OCI-M1 (cell line): ENCODE measurements around the gene ZNF213.
A peak's percentile ranks its signal among the peaks of the same experiment; 100 is the strongest.

ENCODE experiments used
- DNase-seq: peaks from one replicate; lab custom pipeline; 2025; lab: John Stamatoyannopoulos, UW

ZNF213 gene, protein sequence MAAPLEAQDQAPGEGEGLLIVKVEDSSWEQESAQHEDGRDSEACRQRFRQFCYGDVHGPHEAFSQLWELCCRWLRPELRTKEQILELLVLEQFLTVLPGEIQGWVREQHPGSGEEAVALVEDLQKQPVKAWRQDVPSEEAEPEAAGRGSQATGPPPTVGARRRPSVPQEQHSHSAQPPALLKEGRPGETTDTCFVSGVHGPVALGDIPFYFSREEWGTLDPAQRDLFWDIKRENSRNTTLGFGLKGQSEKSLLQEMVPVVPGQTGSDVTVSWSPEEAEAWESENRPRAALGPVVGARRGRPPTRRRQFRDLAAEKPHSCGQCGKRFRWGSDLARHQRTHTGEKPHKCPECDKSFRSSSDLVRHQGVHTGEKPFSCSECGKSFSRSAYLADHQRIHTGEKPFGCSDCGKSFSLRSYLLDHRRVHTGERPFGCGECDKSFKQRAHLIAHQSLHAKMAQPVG

DNA sequence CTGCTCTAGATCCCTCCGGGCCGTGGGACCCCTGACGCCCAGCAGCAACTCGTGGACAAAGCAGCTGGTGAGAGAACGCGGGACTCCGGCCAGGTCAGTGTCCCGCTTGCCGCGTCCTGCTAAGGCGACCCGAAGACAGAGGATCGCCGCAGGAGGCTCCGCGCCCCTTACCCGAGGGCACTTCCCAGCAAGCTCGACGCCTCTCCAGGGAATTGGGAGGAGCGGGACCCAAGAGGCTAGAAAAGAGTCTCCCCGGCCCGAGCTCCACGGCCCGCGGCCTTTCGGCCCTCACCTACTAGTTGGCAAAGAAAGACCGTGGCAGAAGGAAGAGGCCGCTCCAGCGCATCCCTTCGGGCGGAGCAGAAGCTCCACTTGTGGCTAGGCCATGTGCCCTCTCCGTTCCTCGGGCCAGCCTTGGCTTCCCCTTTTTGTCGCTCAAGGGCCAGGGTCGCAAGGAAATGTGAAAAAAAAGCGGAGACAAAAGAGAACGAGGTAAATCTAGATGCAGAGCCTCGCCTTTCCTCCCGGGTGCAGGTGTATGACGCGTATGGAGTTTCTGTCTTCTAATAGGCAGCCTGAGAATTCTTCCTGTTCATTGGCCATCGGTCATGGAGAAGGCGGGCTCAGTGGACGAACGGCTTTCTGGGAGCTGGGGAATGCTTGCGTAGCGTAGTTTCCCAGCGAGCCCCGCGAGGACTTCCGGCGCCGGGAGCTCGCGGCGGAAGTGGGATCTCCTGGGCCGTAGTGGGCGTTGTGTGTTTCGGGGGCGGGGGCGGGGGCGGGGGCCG, at the start of gene ZNF213:
Gene ZNF213 (plus strand): TSS at position 692 of the 788 bp plus-strand sequence. CDS start 2,252 bp downstream, outside the sequence.
- peak; percentile 98 for DNase-seq

DNA sequence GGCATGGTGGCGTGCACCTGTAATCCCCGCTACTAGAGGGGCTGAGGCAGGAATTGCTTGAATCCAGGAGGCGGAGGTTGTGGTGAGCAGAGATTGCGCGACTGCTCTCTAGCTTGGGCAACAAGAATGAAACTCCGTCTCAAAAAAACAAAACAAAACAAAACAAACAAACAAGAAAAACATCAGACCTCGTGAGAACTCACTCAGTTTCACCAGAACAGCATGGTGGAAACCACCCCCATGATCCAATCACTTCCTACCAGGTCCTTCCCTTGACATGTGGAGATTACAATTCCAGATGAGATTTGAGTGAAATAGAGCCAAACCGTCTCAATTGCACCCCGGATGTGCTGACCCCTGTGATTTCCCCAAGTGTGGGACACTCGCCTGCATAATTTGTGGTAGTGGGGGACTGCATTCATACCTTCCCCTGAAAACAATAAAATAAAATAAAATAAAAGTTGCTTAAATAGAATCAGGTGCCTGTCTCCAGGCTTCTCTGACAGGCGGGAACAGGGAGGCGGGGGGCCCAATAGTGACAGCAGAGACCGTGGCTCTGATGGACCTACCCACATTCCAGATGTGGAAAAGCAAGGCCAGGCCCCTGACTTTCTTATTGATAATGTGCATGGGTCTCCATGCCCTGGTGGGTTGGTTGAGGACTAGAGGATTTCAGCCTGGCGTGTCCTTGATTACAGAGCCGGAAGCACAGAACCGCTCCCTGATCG, 48.8 kb upstream of the ZNF213 start:
- no peak for DNase-seq

DNA sequence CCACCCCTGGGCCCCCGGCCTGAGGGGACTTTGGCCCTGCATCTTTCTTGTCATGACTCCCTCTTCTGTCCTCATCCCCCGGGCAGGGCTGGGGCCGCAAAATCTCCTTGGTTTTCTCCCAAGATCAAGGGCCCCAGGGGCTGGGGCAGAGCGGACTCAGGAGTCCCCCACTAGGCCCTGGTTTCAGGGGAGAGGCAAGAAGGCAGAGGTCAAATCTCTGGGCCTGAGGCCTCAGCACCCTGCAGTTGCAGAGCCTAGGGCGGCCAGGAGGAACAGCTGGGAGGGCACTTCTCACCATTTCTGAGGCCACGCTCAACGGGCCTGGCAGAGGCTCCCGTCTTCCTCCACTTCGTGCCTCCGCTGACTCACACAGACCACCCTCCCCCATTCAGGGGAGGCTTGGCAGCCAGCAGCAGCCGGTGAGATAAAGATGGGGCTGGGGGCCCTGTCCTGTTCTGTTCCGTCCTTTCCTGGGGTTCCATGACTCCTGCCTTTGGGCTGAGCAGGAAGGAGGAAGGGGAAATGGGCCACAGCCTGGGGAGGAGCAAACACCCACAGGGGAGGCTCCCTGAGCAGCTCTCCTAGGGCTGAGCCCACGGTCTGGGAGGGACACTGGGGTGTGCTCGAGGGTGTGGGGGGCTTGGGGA, 48.1 kb upstream of the ZNF213 start:
- DNase-seq, result no peak

DNA sequence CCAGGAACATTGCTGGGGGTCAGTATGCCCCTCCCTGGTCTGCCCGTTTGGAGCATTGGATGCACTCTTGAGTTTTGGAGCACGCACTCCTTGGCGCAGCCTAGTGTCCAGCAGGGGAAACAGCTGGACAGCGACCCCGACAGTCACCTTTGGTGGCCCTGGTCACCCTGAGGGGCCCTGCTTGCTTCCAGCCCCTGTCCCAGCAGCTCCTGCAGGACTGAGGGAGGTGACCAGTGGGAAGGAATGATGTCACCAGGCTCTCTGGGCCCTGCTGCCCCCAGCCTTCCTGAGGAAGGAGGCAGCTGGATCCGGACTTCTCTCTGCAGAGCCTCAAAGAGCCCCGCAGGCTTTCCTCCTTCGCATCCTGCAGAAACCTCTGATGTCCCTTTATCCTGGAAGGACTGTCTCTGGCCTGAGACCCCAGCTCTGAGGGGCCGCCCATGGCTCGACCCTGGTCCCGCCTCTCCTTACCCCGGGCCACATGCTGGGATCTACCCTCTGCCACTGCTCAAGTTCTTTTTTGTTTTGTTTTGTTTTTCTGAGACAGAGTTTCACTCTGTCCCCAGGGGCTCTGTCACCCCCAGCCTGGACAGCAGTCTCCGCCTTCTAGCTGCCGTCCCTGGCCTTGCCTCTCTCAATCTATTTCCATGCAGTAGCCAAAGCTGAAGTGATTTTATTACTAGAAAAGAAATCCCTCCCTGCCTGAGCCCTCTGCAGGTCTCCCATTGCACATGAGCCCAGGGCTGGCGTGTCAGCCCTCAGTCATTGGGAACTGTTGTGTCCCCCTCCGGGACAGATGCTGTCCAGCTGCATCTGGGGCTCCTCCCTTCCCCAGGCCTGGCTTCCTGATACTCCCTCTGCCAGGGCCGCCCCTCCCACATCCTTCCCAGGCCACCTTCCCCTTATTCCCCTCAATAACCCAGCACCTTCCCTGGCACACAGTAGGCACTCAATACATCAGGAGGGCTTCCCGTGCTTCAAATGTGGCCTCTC, 47.3 kb upstream of the ZNF213 start:
- peak; percentile 22 for DNase-seq

DNA sequence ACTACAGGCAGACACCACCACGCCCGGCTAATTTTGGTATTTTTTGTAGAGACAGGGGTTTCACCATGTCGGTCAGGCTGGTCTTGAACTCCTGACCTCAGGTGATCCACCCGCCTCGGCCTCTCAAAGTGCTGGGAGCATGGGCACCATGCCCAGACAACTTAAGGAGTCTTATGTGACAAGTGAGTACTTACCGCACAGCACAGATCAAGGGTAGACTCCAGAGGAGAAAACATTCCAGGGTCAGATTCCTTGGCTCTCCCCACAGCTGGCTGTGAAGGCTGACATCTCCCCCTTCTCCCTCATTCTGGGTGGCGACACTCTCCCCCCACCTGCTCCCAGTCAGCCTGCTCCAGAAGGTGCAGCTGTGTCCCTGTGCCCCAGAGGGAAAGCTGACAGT, 46.4 kb upstream of the ZNF213 start:
- no peak for DNase-seq

DNA sequence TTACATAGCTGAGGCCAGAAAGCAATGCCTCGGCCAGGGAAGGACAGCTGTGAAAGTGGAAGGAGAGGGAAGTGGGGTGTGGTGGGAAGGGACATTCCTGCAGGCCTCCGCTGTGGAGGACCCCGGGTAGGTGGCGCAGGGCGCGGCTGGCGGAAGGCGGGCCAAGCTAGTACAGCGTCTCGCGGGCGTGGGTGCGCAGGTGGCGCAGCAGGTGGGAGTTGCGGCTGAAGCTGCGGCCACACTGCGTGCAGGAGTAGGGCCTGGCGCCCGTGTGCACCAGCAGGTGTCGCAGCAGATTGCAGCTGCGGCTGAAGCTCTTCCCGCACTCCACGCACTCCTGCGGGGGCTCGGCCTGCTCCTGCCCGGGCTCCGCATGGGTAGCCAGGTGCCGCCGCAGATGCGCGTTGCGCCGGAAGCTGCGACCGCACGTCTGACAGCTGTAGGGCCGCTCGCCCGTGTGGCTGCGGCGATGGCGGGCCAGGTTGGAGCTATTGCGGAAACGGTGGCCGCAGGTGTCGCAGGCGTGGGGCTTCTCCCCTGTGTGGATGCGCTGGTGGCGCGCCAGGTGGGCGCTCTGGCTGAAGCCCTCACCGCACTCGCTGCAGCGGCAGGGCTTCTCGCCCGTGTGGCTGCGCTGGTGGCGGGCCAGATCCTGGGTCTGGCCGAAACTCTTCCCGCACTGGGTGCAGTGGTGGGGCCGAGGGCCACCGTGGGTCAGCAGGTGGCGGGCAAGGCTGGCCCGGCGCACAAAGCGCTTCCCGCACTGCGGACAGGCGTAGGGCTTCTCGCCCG, 45.7 kb upstream of the ZNF213 start:
- DNase-seq, result no peak

DNA sequence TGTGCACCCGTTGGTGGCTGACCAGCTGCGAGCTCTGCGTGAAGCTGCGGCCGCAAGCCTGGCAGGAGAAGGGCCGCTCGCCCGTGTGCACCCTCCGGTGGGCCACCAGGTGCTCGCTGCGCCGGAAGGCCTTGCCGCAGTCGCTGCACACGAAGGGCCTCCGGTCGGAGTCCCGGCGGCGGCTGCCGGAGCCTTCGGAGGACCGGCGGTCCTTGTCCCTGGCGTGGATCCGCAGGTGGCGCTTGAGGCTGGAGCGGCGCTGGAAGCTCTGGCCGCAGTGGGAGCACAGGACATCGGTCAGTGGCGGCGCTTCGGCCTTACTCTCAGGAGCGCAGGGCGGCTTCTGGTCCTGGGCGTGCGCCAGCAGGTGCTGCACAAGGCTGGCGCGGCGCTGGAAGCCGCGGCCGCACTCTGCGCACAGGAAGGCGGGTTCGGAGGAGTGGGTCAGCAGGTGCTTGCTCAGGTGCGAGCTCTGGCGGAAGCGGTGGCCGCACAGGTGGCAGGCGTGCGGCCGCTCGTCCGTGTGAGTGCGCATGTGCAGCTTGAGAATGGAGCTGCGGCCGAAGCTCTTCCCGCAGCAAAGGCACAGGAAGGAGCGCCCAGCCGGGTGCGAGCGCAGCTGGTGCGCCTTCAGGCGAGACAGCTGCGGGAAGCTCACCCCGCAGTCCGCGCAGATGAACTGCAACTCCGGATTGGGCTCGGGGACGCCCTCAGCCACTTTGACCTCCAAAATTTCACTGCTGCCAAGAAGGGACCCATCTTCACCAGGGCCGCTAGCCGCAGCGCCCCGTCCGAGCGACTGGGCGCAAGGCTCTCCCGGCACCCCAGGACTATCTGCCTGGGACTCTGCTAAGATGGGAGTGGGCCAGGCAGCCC, 44.9 kb upstream of the ZNF213 start:
- DNase-seq, result no peak

DNA sequence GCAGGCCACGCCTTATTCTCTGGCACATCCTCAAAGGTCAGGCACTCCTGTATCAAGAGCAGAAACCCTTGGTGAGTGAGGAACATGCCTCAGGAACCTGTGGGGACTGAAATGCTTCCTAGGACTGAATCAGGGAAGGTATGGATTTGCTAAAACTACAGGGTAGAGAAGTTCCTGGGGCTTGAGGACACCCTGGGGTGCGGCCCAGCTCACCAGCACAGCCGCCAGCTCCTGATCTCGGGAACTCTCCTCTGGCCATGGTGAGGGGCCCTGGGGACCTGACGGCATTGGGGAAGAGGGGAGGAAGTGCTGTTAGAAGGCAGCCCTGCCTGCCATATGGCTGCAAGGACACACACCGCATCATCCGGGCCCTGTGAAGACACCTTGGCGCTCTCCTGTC, 43.3 kb upstream of the ZNF213 start:
- no peak for DNase-seq

DNA sequence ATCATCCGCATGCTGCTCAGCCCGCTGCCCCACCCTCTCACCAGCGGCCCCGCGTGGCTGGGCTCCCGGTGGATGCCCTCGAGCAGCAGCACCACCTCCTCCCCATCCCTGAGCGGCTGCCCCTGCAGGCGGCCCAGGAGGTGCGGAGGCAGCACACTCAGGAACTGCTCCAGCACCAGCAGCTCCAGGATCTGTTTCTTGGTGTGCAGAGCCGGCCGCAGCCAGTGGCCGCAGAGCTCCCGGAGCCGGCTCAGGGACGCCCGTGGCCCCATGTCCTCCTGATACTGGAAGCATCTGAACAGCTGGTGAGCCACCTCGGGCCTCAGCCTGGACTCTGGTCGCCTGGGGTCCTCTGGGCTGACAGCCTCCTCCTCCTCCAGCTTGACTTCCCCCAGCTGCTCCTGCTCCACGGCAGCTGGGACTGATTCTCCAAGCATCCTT, 42.3 kb upstream of the ZNF213 start:
- DNase-seq, result no peak

DNA sequence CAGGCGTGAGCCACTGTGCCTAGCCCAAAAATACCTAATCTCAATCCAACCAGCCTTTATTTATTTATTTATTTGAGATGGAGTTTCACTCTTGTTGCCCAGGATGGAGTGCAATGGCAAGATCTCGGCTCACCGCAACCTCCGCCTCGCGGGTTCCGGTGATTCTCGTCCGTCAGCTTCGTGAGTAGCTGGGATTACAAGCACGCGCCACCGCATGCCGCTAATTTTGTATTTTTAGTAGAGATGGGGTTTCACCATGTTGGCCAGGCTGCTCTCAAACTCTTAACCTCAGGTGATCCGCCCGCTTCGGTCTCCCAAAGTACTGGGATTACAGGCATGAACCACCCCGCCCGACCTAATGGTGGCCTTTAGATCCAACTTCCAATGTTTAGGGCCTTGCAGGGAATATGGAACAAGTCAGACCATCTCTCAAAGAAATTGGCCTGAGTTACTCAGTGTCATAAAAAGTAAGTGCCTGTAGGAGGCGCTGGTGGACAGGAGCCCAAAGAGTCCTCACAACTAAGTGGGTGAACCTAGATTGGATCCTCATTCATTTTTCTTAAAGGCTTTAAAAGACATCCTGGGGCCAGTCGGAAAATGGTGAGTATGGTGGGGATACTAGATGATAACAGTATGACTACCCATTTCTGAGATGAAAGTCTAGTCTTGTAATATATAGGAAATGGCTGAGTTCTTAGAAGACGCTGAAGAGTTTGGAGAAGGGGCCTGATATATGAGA, 40.4 kb upstream of the ZNF213 start:
- peak; percentile 77 for DNase-seq

DNA sequence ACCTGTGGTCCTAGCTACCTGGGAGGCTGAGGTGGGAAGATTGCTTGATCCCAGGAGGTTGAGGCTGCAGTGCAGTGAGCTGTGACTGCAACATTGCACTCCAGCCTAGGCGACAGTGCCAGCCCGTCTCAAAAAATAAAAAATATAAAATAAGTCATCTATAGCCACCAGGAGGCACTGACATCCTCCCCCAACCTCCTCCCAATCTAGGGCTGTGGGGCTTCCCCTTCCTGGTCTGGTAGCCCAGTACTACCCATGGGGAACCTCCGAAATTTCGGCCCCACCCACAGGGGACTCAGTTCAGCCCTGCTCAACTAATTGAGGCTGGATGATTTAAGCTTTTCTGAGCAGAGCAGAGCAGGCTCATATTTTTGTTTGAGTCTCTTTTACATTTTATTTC, 39.0 kb upstream of the ZNF213 start:
- DNase-seq, result peak; percentile 75

DNA sequence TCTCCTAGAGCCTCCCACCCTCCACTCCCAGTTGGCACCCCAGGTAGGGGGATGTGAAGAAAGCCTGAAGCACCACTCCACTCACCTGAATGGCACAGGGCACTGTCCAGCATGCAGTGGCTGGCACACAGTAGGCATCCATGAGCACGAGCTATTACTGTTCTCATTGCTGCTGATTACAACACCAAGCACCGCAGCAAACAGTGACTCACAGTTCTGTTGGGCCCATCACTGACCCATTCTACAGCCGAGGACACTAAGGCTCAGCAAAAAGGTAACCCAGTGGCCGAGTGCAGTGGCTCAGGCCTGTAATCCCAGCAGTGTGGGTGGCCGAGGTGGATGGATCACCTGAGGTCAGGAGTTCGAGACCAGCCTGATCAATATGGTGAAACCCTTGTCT, 38.5 kb upstream of the ZNF213 start:
- DNase-seq, result no peak

DNA sequence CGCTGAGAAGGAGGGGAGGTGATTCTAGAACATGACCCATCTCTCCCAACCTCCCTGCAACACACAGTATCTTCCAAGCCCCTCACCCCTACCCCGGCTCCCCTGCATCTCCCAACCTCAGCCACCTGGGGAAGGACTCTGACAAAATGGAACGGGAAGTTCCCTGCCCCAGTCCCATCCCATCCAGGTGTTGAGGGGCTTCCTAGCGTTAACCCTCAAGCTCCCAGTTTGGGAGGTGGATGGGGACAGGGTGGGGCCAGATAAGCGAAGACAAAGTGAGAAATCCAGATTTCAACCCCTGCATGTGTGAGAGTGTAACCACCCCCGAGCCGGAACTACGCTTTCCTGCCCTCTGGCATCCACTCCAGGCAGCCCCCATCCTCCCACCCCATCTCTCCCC, 37.6 kb upstream of the ZNF213 start:
- DNase-seq, result no peak

DNA sequence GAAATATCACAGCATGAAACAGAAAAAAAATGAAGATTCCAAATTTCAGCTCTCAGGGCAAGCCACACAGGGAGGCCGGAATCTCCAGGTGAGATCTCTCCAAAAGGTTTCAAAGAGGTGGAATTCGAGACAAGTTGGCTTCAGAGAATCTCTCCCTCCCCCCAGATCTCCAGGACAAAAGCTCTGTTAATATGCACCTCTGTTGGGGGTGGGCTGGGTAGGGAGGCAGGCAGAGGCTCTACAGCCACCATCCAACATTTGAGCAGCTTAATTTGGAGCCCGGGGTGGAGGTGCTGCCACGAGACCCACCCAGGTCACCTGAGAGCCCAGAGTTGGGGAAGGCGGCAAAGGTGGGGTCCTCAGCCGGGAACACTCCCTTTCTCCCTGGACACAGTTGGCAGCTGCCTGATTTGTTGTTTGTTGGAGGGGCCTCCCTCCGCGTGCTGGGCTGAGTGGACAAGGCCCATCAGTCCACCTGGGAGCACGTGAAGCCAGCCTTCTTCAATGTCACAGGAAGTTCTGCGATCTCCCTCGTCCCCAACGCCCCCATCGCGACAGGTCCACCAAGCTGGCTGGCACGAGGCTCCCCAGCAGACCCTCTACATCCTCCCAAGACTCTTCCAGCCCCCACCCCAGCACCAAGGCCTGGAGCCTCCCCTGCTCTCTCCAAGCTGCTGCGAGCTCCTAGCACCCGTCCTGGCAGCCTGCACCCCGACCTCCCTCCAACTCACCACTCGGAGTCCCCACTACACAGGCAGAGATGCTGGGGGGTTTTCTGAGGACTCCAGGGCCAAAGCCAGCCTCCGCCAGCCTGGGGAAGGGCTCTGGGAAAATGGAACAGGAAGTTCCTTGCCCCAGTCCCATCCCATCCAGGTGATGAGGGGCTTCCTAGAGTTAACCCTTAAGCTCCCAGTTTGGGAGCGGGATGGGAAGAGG, 36.1 kb upstream of the ZNF213 start, which contains the start of gene ZSCAN10:
Gene ZSCAN10 (minus strand): TSS at position 836 of the 936 bp plus-strand sequence. CDS start 6,357 bp downstream, outside the sequence.
- DNase-seq, result no peak

DNA sequence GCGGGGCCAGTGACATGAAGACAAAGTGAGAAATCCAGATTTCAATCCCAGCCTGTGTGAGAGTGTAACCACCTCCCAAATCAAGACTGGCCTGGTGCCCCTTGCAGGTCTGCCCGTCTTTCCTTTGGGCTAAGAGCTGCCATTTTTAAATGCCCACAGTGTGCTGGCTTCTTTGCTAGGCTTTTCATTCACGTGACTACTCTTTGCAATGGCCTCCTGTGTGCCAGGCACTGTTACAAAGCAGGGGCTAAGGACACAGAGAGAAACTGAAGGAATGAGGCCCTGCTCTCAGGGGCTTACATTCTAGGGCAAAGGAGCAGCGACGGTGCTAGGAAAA, 35.5 kb upstream of the ZNF213 start:
- DNase-seq, result no peak

DNA sequence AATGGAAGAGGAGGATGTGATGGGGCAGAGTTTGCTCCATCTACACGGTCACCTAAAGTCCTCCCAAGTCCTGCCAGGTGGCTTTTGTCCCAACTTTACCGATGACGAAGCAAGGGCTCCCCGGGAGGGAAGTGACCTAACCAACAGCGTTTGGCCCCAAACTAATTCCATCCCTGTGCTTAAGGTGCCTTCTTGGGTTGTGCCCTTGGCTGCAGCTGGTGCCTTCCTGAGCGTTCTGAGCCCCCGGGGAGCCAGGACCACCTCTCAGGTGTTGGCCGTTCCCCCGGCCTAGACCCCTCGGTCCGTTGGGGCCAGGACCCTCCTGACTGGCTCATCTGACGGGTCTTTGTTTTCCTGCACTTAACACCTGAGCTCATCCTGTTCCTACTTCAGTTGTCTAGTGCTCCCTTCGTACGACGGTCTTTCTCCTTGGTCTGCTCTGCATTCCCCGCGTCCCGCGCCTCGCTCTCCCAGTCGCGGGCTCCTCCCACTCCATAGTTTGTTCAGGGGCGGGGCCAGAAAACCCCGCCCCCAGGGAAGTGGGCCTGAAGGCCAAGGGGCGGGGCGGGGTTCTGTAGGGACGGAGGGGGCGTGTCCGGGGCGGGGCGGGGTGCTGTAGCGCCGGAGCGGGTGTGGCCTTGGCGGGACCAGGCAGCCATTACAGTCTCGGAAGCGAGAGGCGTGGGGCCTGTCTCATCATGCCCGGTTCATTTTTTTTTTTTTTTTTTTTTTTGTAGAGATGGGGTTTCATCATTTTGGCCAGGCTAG, 34.9 kb upstream of the ZNF213 start:
- peak; percentile 95 for DNase-seq
